ENCODE measurements around the gene GLDN. TPM values are rescaled to one million over a fixed set of nuclear protein-coding genes. Genes with fewer than 3 reads are reported as not detected.

The GLDN gene
- total RNA-seq, 5 donors from 2014 or later (not counting 1 experiment from before 2014, with no cell fraction given): 0.18 TPM; not detected in 4

- Histone ChIP-seq H3K9me3 (no peaks in the 10 kb centered on the region), H3K4me1 (ENCODE audit: control insufficient read depth in 1 of 2, extremely low read depth in 1 of 2, insufficient read depth in 2 of 2, low read length in 2 of 2) (no peaks in the 10 kb centered on the region), H3K4me3 (ENCODE audit: control insufficient read depth in 1 of 2, extremely low read depth in 1 of 2, low read length in 1 of 2) (no peak overlapping the region), H3K27me3 (replicated peaks in 1 of 2; ENCODE audit: control insufficient read depth in 2 of 2, extremely low read depth in 1 of 2, insufficient read depth in 2 of 2, low read length in 1 of 2) (peaks cover 3 to 19% of the 10 kb centered on the region in 2 experiments), H3K36me3 (ENCODE audit: control insufficient read depth in 2 of 2, extremely low read depth in 1 of 2, insufficient read depth in 1 of 2, low read length in 1 of 2) (no peaks in the 10 kb centered on the region), H3K27ac (ENCODE audit: low read length) (no peak overlapping the region)
- no peaks in the 10 kb centered on the region for H3K36me3 Mint-ChIP-seq
- CTCF ChIA-PET: no interaction called here
- H3K27ac Mint-ChIP-seq: no peak overlapping the region
- no peak for DNase-seq
- no peak for ATAC-seq (replicated peaks in 1 of 4)
- H3K9me3 Mint-ChIP-seq: no peaks in the 10 kb centered on the region
- no peak overlapping the region for H3K4me3 Mint-ChIP-seq
- peaks cover 21 to 30% of the 10 kb centered on the region in 2 donors for H3K27me3 Mint-ChIP-seq
- WGBS (ENCODE audit: insufficient coverage): 50% methylated on average over 14 of the region's 16 CpGs
- POLR2A ChIA-PET: no interaction called here
- no peaks in the 10 kb centered on the region for H3K4me1 Mint-ChIP-seq
Measured at GRCh38 chr15:51342227-51342999, 958 bp downstream of the GLDN start.

GRCh38 chr15:51343466-51343865 is 2.0 kb downstream of the GLDN start:
- Mint-ChIP-seq H3K4me1 (no peaks in the 10 kb centered on the region), H3K36me3 (no peaks in the 10 kb centered on the region), H3K9me3 (no peaks in the 10 kb centered on the region), H3K4me3 (no peak overlapping the region), H3K27ac (no peak overlapping the region), H3K27me3 (peaks cover 22 to 30% of the 10 kb centered on the region in 2 donors)
- no peak overlapping the region for H3K27ac ChIP-seq (ENCODE audit: low read length)
- ATAC-seq (replicated peaks in 1 of 4) (no peak), DNase-seq (no peak)
- no peaks in the 10 kb centered on the region for H3K36me3 ChIP-seq (ENCODE audit: control insufficient read depth in 2 of 2, extremely low read depth in 1 of 2, insufficient read depth in 1 of 2, low read length in 1 of 2)
- no peak overlapping the region for H3K4me3 ChIP-seq (ENCODE audit: control insufficient read depth in 1 of 2, extremely low read depth in 1 of 2, low read length in 1 of 2)
- CTCF ChIA-PET: no interaction called here
- POLR2A ChIA-PET: no interaction called here
- H3K9me3 ChIP-seq: no peaks in the 10 kb centered on the region
- H3K27me3 ChIP-seq (replicated peaks in 1 of 2; ENCODE audit: control insufficient read depth in 2 of 2, extremely low read depth in 1 of 2, insufficient read depth in 2 of 2, low read length in 1 of 2): peaks cover 3 to 19% of the 10 kb centered on the region in 2 experiments
- 95% methylated on average over 3 of the region's 4 CpGs for WGBS (ENCODE audit: insufficient coverage)
- no peaks in the 10 kb centered on the region for H3K4me1 ChIP-seq (ENCODE audit: control insufficient read depth in 1 of 2, extremely low read depth in 1 of 2, insufficient read depth in 2 of 2, low read length in 2 of 2)

GRCh38 chr15:51346136-51346535 is 4.7 kb downstream of the GLDN start:
- no peak for DNase-seq
- Histone ChIP-seq H3K27me3 (replicated peaks in 1 of 2; ENCODE audit: control insufficient read depth in 2 of 2, extremely low read depth in 1 of 2, insufficient read depth in 2 of 2, low read length in 1 of 2) (peaks cover 3 to 13% of the 10 kb centered on the region in 2 experiments), H3K36me3 (ENCODE audit: control insufficient read depth in 2 of 2, extremely low read depth in 1 of 2, insufficient read depth in 1 of 2, low read length in 1 of 2) (no peaks in the 10 kb centered on the region), H3K4me3 (ENCODE audit: control insufficient read depth in 1 of 2, extremely low read depth in 1 of 2, low read length in 1 of 2) (no peak overlapping the region), H3K9me3 (no peaks in the 10 kb centered on the region), H3K4me1 (ENCODE audit: control insufficient read depth in 1 of 2, extremely low read depth in 1 of 2, insufficient read depth in 2 of 2, low read length in 2 of 2) (no peaks in the 10 kb centered on the region), H3K27ac (ENCODE audit: low read length) (no peak overlapping the region)
- H3K27ac Mint-ChIP-seq: no peak overlapping the region
- no peak for ATAC-seq (replicated peaks in 1 of 4)
- POLR2A ChIA-PET: no interaction called here
- H3K9me3 Mint-ChIP-seq: no peaks in the 10 kb centered on the region
- CTCF ChIA-PET: no interaction called here
- no peaks in the 10 kb centered on the region for H3K36me3 Mint-ChIP-seq
- no CpG with 5 or more reads among the region's 3 CpGs for WGBS (ENCODE audit: insufficient coverage)
- H3K4me1 Mint-ChIP-seq: no peaks in the 10 kb centered on the region
- H3K27me3 Mint-ChIP-seq: peaks cover 18 to 21% of the 10 kb centered on the region in 2 donors
- H3K4me3 Mint-ChIP-seq: no peak overlapping the region

- no CpG with 5 or more reads among the region's 5 CpGs for WGBS (ENCODE audit: insufficient coverage)
- POLR2A ChIA-PET: no interaction called here
Measured at GRCh38 chr15:51348688-51349087, 7.2 kb downstream of the GLDN start.

GRCh38 chr15:51349156-51349844 is 7.8 kb downstream of the GLDN start:
- POLR2A ChIA-PET: no interaction called here
- peaks cover 12% of the 10 kb centered on the region in 2 donors for H3K27me3 Mint-ChIP-seq
- DNase-seq (no peak), ATAC-seq (replicated peaks in 1 of 4) (no peak)
- Histone ChIP-seq H3K4me1 (ENCODE audit: control insufficient read depth in 1 of 2, extremely low read depth in 1 of 2, insufficient read depth in 2 of 2, low read length in 2 of 2) (no peaks in the 10 kb centered on the region), H3K36me3 (ENCODE audit: control insufficient read depth in 2 of 2, extremely low read depth in 1 of 2, insufficient read depth in 1 of 2, low read length in 1 of 2) (no peaks in the 10 kb centered on the region), H3K27me3 (replicated peaks in 1 of 2; ENCODE audit: control insufficient read depth in 2 of 2, extremely low read depth in 1 of 2, insufficient read depth in 2 of 2, low read length in 1 of 2) (peaks cover 0 to 2% of the 10 kb centered on the region in 2 experiments), H3K27ac (ENCODE audit: low read length) (no peak overlapping the region), H3K4me3 (ENCODE audit: control insufficient read depth in 1 of 2, extremely low read depth in 1 of 2, low read length in 1 of 2) (no peak overlapping the region), H3K9me3 (no peaks in the 10 kb centered on the region)
- H3K9me3 Mint-ChIP-seq: no peaks in the 10 kb centered on the region
- H3K4me3 Mint-ChIP-seq: no peak overlapping the region
- H3K4me1 Mint-ChIP-seq: no peaks in the 10 kb centered on the region
- 80% methylated on average over 1 of the region's 4 CpGs for WGBS (ENCODE audit: insufficient coverage)
- no peaks in the 10 kb centered on the region for H3K36me3 Mint-ChIP-seq
- CTCF ChIA-PET: no interaction called here
- no peak overlapping the region for H3K27ac Mint-ChIP-seq

More at GRCh38 chr15:51348688-51349087, 7.2 kb downstream of the GLDN start:
- no peak for DNase-seq
- no peaks in the 10 kb centered on the region for H3K9me3 Mint-ChIP-seq
- no peaks in the 10 kb centered on the region for H3K9me3 ChIP-seq
- no peak overlapping the region for H3K4me3 ChIP-seq (ENCODE audit: control insufficient read depth in 1 of 2, extremely low read depth in 1 of 2, low read length in 1 of 2)
- no peaks in the 10 kb centered on the region for H3K4me1 ChIP-seq (ENCODE audit: control insufficient read depth in 1 of 2, extremely low read depth in 1 of 2, insufficient read depth in 2 of 2, low read length in 2 of 2)
- CTCF ChIA-PET: no interaction called here
- no peaks in the 10 kb centered on the region for H3K27me3 ChIP-seq (replicated peaks in 1 of 2; ENCODE audit: control insufficient read depth in 2 of 2, extremely low read depth in 1 of 2, insufficient read depth in 2 of 2, low read length in 1 of 2)
- no peaks in the 10 kb centered on the region for H3K36me3 ChIP-seq (ENCODE audit: control insufficient read depth in 2 of 2, extremely low read depth in 1 of 2, insufficient read depth in 1 of 2, low read length in 1 of 2)
- no peaks in the 10 kb centered on the region for H3K4me1 Mint-ChIP-seq
- no peak overlapping the region for H3K27ac ChIP-seq (ENCODE audit: low read length)
- no peak for ATAC-seq (replicated peaks in 1 of 4)
- no peak overlapping the region for H3K27ac Mint-ChIP-seq
- H3K4me3 Mint-ChIP-seq: no peak overlapping the region
- H3K27me3 Mint-ChIP-seq: peaks cover 11 to 12% of the 10 kb centered on the region in 2 donors
- no peaks in the 10 kb centered on the region for H3K36me3 Mint-ChIP-seq

- no peaks in the 10 kb centered on the region for H3K4me1 Mint-ChIP-seq
- ATAC-seq (replicated peaks in 1 of 4) (no peak), DNase-seq (no peak)
- Histone ChIP-seq H3K4me3 (ENCODE audit: control insufficient read depth in 1 of 2, extremely low read depth in 1 of 2, low read length in 1 of 2) (no peak overlapping the region), H3K36me3 (ENCODE audit: control insufficient read depth in 2 of 2, extremely low read depth in 1 of 2, insufficient read depth in 1 of 2, low read length in 1 of 2) (no peaks in the 10 kb centered on the region), H3K27ac (ENCODE audit: low read length) (no peak overlapping the region), H3K27me3 (replicated peaks in 1 of 2; ENCODE audit: control insufficient read depth in 2 of 2, extremely low read depth in 1 of 2, insufficient read depth in 2 of 2, low read length in 1 of 2) (peaks cover 0 to 2% of the 10 kb centered on the region in 2 experiments), H3K4me1 (ENCODE audit: control insufficient read depth in 1 of 2, extremely low read depth in 1 of 2, insufficient read depth in 2 of 2, low read length in 2 of 2) (no peaks in the 10 kb centered on the region), H3K9me3 (no peaks in the 10 kb centered on the region)
- CTCF ChIA-PET: no interaction called here
- POLR2A ChIA-PET: no interaction called here
- no peak overlapping the region for H3K27ac Mint-ChIP-seq
- no peaks in the 10 kb centered on the region for H3K36me3 Mint-ChIP-seq
- WGBS (ENCODE audit: insufficient coverage): no CpG with 5 or more reads among the region's 3 CpGs
- H3K9me3 Mint-ChIP-seq: no peaks in the 10 kb centered on the region
- H3K27me3 Mint-ChIP-seq: peaks cover 15 to 18% of the 10 kb centered on the region in 2 donors
- H3K4me3 Mint-ChIP-seq: no peak overlapping the region
Measured at GRCh38 chr15:51350723-51351122, 9.3 kb downstream of the GLDN start.
